CMK (cell line): ENCODE data around the gene KLHL30.
A peak's percentile ranks its signal among the peaks of the same experiment; 100 is the strongest.

Experiments
- DNase-seq: peaks from one replicate; pipeline ENCODE4 v3.0.0-alpha.2; 2010; ENCODE audit warnings: low read depth

KLHL30 gene

GRCh38 chr2:238146884-238147544 is 8.5 kb downstream of the KLHL30 start:
- DNase-seq, result no peak

- DNase-seq, result no peak
Measured at GRCh38 chr2:238148981-238149380, 10.5 kb downstream of the KLHL30 start.

- no peak for DNase-seq
Measured at GRCh38 chr2:238149841-238150572, 11.5 kb downstream of the KLHL30 start.

GRCh38 chr2:238150686-238151085 is 12.2 kb downstream of the KLHL30 start:
- no peak for DNase-seq

DNA sequence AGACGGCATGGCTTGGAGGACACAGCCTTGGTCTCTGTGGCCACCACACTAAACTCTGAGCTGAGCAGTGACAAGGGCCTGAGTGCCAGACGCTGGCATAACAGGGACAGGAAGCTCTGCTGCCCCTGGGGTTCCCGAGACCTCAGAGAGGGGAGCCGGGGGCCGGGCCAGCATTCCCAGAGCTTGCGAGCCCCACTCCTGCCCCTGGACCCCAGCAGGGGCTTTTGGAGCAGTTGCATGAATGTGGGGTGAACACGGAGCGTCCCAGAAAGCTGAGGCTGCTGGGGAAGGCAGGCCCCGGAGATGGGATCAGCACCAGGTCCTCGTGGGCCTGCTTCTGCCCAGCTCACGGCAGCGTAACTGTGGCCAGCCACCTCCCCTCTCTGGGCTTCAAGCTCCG is 12.7 kb downstream of the KLHL30 start:
- DNase-seq, result no peak

DNA sequence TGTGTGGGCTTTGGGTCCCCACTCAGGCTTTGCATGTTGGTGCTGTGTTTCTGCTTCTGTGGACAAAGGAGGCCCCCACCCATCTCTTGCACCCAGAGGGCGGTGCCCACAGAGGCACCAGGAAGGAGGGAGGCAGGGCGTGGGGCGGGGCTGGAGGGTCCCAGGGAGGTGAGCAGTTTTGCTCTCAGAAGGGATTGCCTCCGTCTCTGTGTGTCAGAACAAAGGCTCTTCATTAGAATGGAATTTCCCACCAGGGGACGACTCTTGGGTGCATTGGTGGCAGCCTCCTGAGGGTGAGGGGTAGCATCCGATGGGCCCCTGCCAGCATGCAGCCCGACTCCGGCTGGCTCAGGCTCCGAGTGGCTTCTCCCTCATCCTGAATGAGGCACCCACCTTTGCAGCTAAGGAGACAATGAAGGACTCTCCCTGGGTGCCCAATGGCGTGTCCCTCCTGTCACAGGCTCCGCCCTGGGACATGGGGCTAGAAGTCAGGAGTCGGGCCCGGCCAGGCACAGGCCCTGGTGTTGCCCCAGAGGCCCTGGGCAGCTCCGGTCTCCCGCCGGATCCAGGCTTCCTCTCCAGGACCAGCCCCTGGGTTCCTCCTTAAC is 13.3 kb downstream of the KLHL30 start:
- no peak for DNase-seq

- DNase-seq, result no peak
Measured at GRCh38 chr2:238152771-238153688, 14.6 kb downstream of the KLHL30 start.

- no peak for DNase-seq
Measured at GRCh38 chr2:238154570-238154969, 16.1 kb downstream of the KLHL30 start.

- no peak for DNase-seq
Measured at GRCh38 chr2:238155051-238155760, 16.7 kb downstream of the KLHL30 start.

- DNase-seq, result no peak
Measured at GRCh38 chr2:238155761-238156694, 17.6 kb downstream of the KLHL30 start.

DNA sequence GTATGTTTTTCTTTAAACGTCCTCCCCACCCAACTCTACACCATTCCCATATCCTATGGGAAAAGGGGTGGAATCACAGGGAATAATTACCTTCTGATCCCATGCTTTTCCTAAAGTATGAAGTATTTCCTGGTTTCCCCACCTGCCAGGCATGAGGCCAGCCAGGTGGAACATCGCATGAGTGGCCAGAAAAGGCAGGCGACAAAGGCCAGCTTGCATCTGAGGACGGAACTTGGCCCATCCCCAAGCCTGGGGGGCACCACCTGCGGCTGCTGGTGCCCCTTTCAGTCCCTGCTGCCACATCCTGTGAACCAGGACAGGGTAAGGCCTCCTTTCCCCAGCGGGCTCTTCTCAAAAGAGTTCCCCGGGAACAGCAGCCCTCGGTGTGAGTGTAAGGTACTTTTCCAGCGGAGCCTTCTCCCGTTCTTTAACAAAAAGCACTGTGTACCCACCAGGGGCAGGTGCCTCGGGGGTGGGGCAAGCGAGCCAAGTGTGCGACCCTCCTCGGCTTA is 19.1 kb downstream of the KLHL30 start:
- DNase-seq, result no peak

- no peak for DNase-seq
Measured at GRCh38 chr2:238158018-238158508, 19.6 kb downstream of the KLHL30 start.

DNA sequence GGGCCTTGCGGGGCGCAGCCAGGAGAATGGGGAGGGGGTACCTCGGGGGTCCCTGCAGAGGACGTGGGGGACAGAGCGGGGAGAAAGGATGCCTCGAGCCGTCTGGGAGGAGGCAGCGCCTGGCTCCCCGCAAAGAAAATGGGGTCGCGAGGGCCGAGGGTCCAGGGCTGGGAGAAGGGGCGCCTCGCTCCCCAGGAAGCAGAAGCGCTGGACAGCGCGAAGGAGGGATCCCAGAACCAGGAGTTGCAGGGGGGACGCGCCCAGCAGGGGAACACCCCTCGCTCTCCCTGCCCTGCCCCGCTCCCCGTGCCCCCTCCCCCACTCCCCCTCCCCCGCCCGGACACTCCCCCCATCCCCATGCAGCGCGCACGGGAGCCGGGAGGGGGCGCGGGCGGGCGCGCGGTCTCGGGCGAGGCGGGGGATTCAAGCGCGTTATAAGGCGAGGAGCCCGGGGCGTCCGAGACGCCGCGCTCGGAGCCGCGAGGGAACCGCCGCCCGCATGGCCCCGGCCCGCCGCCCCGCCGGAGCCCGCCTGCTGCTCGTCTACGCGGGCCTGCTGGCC is 20.1 kb downstream of the KLHL30 start, which contains the start of gene ERFE:
TSS of gene ERFE (plus strand) at position 462 of the 562 bp plus-strand sequence. CDS start at position 500, 38 bp downstream.
- no peak for DNase-seq

- no peak for DNase-seq
Measured at GRCh38 chr2:238159071-238159539, 20.6 kb downstream of the KLHL30 start.

GRCh38 chr2:238159661-238160205 is 21.3 kb downstream of the KLHL30 start:
- no peak for DNase-seq

- peak; percentile 49 for DNase-seq
Measured at GRCh38 chr2:238160206-238161129, 22.0 kb downstream of the KLHL30 start.

DNA sequence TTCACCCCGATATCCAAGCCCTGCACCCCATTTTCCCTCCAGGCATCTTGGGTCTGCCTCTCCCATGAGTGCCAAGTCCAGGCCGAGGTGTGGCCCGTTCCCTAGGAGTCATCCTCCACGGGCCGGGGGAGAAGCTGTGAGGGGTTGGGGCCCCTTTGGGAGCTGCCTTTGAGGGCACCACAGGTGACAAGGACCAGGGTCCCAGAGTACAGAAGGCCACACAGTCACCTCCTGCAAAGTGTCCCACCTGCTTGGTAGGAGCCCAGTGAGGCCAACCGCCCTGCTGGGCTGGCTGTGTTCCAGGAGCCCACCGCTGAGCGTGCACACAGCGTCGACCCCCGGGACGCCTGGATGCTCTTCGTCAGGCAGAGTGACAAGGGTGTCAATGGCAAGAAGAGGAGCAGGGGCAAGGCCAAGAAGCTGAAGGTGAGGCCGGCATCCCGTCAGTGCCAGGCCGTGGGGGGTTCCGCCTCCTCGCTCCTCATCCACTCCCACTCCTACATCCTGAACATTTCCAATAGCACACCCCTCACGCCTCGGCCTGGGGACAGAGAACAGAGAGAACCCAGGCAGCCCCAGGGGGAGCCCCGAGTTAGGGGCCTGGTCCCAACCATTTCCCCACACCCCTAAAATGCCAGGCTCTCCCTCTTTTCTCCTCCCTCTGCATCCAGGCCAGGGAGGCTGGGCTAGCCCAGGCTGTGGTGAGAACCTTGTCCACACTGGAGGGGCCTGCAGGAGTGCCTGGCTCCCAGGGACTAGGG is 23.0 kb downstream of the KLHL30 start:
- DNase-seq, result no peak
